ENCODE results near the gene USHBP1.

- TF ChIP-seq CTCF (IDR thresholded peaks at IDR 0.05) (no peak), POLR2A (IDR thresholded peaks at IDR 0.05) (no peak)
These were observed 27.6 kb downstream of the USHBP1 start for GRCh38 chr19:17236811-17237543.

Data from lower leg skin (tissue), 3 donors.